ENCODE data around the gene PARK7. TPM values are rescaled to one million over a fixed set of nuclear protein-coding genes. Genes with fewer than 3 reads are reported as not detected.
"Not testable (repeated sequence)": the region's sequence is repeated elsewhere in the genome, so short reads cannot be mapped to it uniquely, and the experiment has no call there.

Gene PARK7
- total RNA-seq, 2 donors from 2014 or later, result 304 to 378 TPM

GRCh38 chr1:7962636-7963377 lies 1.3 kb downstream of the PARK7 start:
- peak overlapping the region; percentile 86 for H3K4me3 Mint-ChIP-seq
- H3K27me3 ChIP-seq (ENCODE audit: control insufficient read depth, insufficient read depth, low read length, poor library complexity, severe bottlenecking), result no peaks in the 10 kb centered on the region
- DNase-seq, result no peak
- H3K9me3 ChIP-seq (ENCODE audit: control insufficient read depth, low read length), result no peaks in the 10 kb centered on the region
- TF ChIP-seq CTCF (conservative IDR thresholded peaks at IDR 0.05), result no peak
- peaks cover 43% of the 10 kb centered on the region for H3K36me3 Mint-ChIP-seq (ENCODE audit: low read depth)
- WGBS, 2 experiments (ENCODE audit: insufficient coverage in 1 of 2, insufficient read length in 1 of 2), result 87 to 95% methylated on average over 6 to 11 of the region's 11 CpGs
- no peak overlapping the region for H3K27ac Mint-ChIP-seq
- peaks cover 19% of the 10 kb centered on the region for H3K4me1 Mint-ChIP-seq
- H3K9me3 Mint-ChIP-seq, result no peaks in the 10 kb centered on the region
- H3K27ac ChIP-seq (ENCODE audit: low read depth, low read length), result no peak overlapping the region
- peak overlapping the region; percentile 100 for H3K4me3 ChIP-seq (ENCODE audit: low read length)
- H3K27me3 Mint-ChIP-seq (ENCODE audit: insufficient read depth), result no peaks in the 10 kb centered on the region
- no peaks in the 10 kb centered on the region for H3K4me1 ChIP-seq (ENCODE audit: control insufficient read depth, insufficient read depth, low read length)
- H3K36me3 ChIP-seq (ENCODE audit: control insufficient read depth, insufficient read depth, low read length), result peaks cover 51% of the 10 kb centered on the region
- H3K9ac ChIP-seq (ENCODE audit: extremely low read depth, low read length, poor library complexity, severe bottlenecking), result peak overlapping the region; percentile 90

- not testable (repeated sequence) for H3K9me3 Mint-ChIP-seq; H3K9ac ChIP-seq (ENCODE audit: extremely low read depth, low read length, poor library complexity, severe bottlenecking); H3K27me3 Mint-ChIP-seq (ENCODE audit: insufficient read depth); H3K27ac ChIP-seq (ENCODE audit: low read depth, low read length); H3K4me3 Mint-ChIP-seq; DNase-seq; H3K4me1 ChIP-seq (ENCODE audit: control insufficient read depth, insufficient read depth, low read length); H3K27me3 ChIP-seq (ENCODE audit: control insufficient read depth, insufficient read depth, low read length, poor library complexity, severe bottlenecking); H3K9me3 ChIP-seq (ENCODE audit: control insufficient read depth, low read length); H3K27ac Mint-ChIP-seq; H3K4me3 ChIP-seq (ENCODE audit: low read length)
- WGBS, 2 experiments (ENCODE audit: insufficient coverage in 1 of 2, insufficient read length in 1 of 2), result 81 to 96% methylated on average over 5 to 12 of the region's 12 CpGs
- Mint-ChIP-seq H3K4me1 (peaks cover 19% of the 10 kb centered on the region), H3K36me3 (ENCODE audit: low read depth) (peaks cover 43% of the 10 kb centered on the region)
- peaks cover 53% of the 10 kb centered on the region for H3K36me3 ChIP-seq (ENCODE audit: control insufficient read depth, insufficient read depth, low read length)
Observed at GRCh38 chr1:7963378-7963730, 1.8 kb downstream of the PARK7 start.

- H3K4me3 Mint-ChIP-seq, result not testable (repeated sequence)
- peaks cover 46% of the 10 kb centered on the region for H3K36me3 Mint-ChIP-seq (ENCODE audit: low read depth)
- WGBS, 2 experiments (ENCODE audit: insufficient coverage in 1 of 2, insufficient read length in 1 of 2), result 98 to 100% methylated on average over 2 to 7 of the region's 7 CpGs
Observed at GRCh38 chr1:7963841-7964240, 2.3 kb downstream of the PARK7 start.

GRCh38 chr1:7964476-7964875 lies 3.0 kb downstream of the PARK7 start:
- Histone ChIP-seq H3K27ac (ENCODE audit: low read depth, low read length) (no peak overlapping the region), H3K36me3 (ENCODE audit: control insufficient read depth, insufficient read depth, low read length) (peaks cover 64% of the 10 kb centered on the region), H3K9ac (ENCODE audit: extremely low read depth, low read length, poor library complexity, severe bottlenecking) (no peak overlapping the region), H3K9me3 (ENCODE audit: control insufficient read depth, low read length) (no peaks in the 10 kb centered on the region), H3K4me3 (ENCODE audit: low read length) (no peak overlapping the region), H3K4me1 (ENCODE audit: control insufficient read depth, insufficient read depth, low read length) (no peaks in the 10 kb centered on the region), H3K27me3 (ENCODE audit: control insufficient read depth, insufficient read depth, low read length, poor library complexity, severe bottlenecking) (no peaks in the 10 kb centered on the region)
- peaks cover 51% of the 10 kb centered on the region for H3K36me3 Mint-ChIP-seq (ENCODE audit: low read depth)
- 95 to 97% methylated on average over 2 to 3 of the region's 3 CpGs for WGBS, 2 experiments (ENCODE audit: insufficient coverage in 1 of 2, insufficient read length in 1 of 2)
- H3K4me1 Mint-ChIP-seq, result peaks cover 19% of the 10 kb centered on the region
- no peak overlapping the region for H3K4me3 Mint-ChIP-seq
- no peaks in the 10 kb centered on the region for H3K27me3 Mint-ChIP-seq (ENCODE audit: insufficient read depth)
- H3K9me3 Mint-ChIP-seq, result no peaks in the 10 kb centered on the region
- no peak overlapping the region for H3K27ac Mint-ChIP-seq
- no peak for TF ChIP-seq CTCF (conservative IDR thresholded peaks at IDR 0.05)
- no peak for DNase-seq

More at GRCh38 chr1:7963841-7964240, 2.3 kb downstream of the PARK7 start:
- not testable (repeated sequence) for H3K9ac ChIP-seq (ENCODE audit: extremely low read depth, low read length, poor library complexity, severe bottlenecking); H3K27ac ChIP-seq (ENCODE audit: low read depth, low read length); H3K27ac Mint-ChIP-seq; H3K4me3 ChIP-seq (ENCODE audit: low read length); H3K4me1 ChIP-seq (ENCODE audit: control insufficient read depth, insufficient read depth, low read length); H3K9me3 Mint-ChIP-seq; DNase-seq; H3K9me3 ChIP-seq (ENCODE audit: control insufficient read depth, low read length); H3K27me3 Mint-ChIP-seq (ENCODE audit: insufficient read depth); H3K27me3 ChIP-seq (ENCODE audit: control insufficient read depth, insufficient read depth, low read length, poor library complexity, severe bottlenecking)
- H3K36me3 ChIP-seq (ENCODE audit: control insufficient read depth, insufficient read depth, low read length), result peaks cover 58% of the 10 kb centered on the region
- peaks cover 19% of the 10 kb centered on the region for H3K4me1 Mint-ChIP-seq

All from endodermal cell (in vitro differentiated cells).